Stimulated activated CD8-positive, alpha-beta memory T cell treated with anti-CD3 and anti-CD28 coated beads, Interleukin-15, amount 100 ng/mL, for 48 hours (primary cell): Measurements from ENCODE around the gene CACNB4.

Source experiments
- DNase-seq, 2 donors: peaks; one replicate each; pipeline ENCODE4 v3.0.0-alpha.2; 2020; ENCODE audit warnings: low read depth in 2 of 2

The CACNB4 gene

GRCh38 chr2:151975460-151976414 lies 123.1 kb downstream of the CACNB4 start:
- no peak for DNase-seq

GRCh38 chr2:151974988-151975387 lies 123.9 kb downstream of the CACNB4 start:
- DNase-seq, result no peak

- DNase-seq, result no peak
Measured at GRCh38 chr2:151973901-151974199, 125.0 kb downstream of the CACNB4 start.

- DNase-seq, result no peak
Measured at GRCh38 chr2:151973013-151973900, 125.6 kb downstream of the CACNB4 start.

GRCh38 chr2:151972241-151973012 lies 126.4 kb downstream of the CACNB4 start:
- DNase-seq, result no peak

- DNase-seq, result no peak
Measured at GRCh38 chr2:151971301-151972051, 127.4 kb downstream of the CACNB4 start.

GRCh38 chr2:151968770-151969470 lies 129.9 kb downstream of the CACNB4 start:
- DNase-seq, result no peak

- no peak for DNase-seq
Measured at GRCh38 chr2:151967829-151968722, 130.8 kb downstream of the CACNB4 start.

GRCh38 chr2:151965884-151966283 lies 133.0 kb downstream of the CACNB4 start:
- no peak for DNase-seq

- DNase-seq, result no peak
Measured at GRCh38 chr2:151961558-151961957, 137.3 kb downstream of the CACNB4 start.

- DNase-seq, result no peak
Measured at GRCh38 chr2:151959238-151959637, 139.6 kb downstream of the CACNB4 start.

GRCh38 chr2:151953467-151953866 lies 145.4 kb downstream of the CACNB4 start:
- DNase-seq, result no peak

GRCh38 chr2:151952691-151953456 lies 146.0 kb downstream of the CACNB4 start:
- no peak for DNase-seq

- no peak for DNase-seq
Measured at GRCh38 chr2:151947813-151948165, 151.1 kb downstream of the CACNB4 start.

GRCh38 chr2:151946899-151947812 lies 151.7 kb downstream of the CACNB4 start:
- DNase-seq, result no peak

- no peak for DNase-seq
Measured at GRCh38 chr2:151946250-151946884, 152.5 kb downstream of the CACNB4 start.

GRCh38 chr2:151945602-151946001 lies 153.2 kb downstream of the CACNB4 start:
- DNase-seq, result no peak
